GM21619 (cell line): ENCODE data around the gene PPP2R5B.
"Not testable (repeated sequence)": the region's sequence is repeated elsewhere in the genome, so short reads cannot be mapped to it uniquely, and the experiment has no call there.

Experiments used
- ATAC-seq: cut with Tn5 transposase; IDR thresholded peaks from one replicate; pipeline ENCODE4 v1.9.1; 2021; ENCODE audit not compliant: unreplicated experiment

The PPP2R5B gene

DNA sequence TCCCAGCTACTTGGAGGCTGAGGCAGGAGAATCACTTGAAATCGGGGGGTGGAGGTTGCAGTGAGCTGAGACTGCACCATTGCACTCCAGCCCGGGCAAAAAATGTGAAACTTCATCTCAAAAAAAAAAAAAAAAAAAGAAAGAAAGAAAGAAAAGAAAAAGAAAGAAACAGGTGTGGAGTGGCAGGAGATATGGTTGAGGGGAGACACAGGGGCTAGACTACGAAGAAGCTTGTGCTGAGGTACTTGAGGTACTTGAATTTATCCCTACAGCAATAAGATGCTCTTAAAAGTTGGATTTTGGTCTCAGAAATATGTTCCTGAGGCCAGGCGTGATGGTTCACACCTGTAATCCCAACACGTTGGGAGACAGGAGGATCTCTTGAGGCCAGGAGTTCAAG lies 49.6 kb downstream of the PPP2R5B start:
- no peak for ATAC-seq

DNA sequence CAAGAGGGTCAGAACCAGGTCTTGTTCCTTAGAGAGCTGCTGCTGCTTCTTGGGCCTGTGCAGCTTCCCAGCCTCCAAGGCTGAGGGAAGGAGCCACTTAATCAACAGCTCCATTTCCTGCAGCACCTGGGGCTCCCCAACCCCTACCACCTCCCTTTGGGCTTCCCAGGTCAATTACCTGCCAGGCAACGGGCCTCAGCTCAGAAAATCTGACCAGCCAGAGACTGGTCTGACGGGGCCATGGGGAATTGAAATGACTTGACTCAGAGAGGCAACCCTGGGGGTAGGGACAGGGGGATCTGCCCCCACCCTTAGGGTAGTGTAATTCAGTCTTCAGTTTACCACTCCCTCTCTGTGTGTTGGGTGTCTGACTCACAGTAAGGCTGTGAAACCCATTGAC lies 52.2 kb downstream of the PPP2R5B start:
- ATAC-seq: no peak

DNA sequence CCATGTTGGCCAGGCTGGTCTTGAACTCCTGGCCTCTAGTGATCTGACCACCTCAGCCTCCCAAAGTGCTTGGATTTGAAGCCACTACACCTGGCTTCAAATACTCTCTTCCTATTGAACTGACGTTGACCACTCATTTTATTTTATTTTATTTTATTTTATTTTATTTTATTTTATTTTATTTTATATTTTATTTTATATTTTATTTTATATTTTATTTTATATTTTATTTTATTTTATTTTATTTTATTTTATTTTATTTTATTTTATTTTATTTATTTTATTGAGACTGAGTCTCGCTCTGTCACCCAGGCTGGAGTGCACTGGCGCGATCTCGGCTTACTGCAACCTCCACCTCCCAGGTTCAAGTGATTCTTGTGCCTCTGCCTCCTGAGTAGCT lies 58.9 kb downstream of the PPP2R5B start:
- not testable (repeated sequence) for ATAC-seq
